Astrocyte (in vitro differentiated cells and primary cell): ENCODE data around the gene SESN3. TPM values are rescaled to one million over a fixed set of nuclear protein-coding genes. Genes with fewer than 3 reads are reported as not detected.

ENCODE experiments used
- DNase-seq: peaks from one replicate; pipeline ENCODE4 v3.0.0-alpha.2; 2010; ENCODE audit warnings: low read depth
- FAIRE-seq: peaks from 2 replicates; lab custom pipeline; 2011; peaks lifted over from hg19 to GRCh38; lab: Jason Lieb, UNC
- H2AFZ ChIP-seq: 2 replicates; pipeline ENCODE4 v1.6.0; 2012; ENCODE audit warnings: low read depth, low read length, inconsistent platforms
- H3K27ac ChIP-seq: 2 replicates; pipeline ENCODE4 v1.5.1; 2011; ENCODE audit warnings: low read depth, low read length, inconsistent platforms
- H3K27me3 ChIP-seq: 2 replicates; pipeline ENCODE4 v1.6.0; 2011; ENCODE audit warnings: low read length, inconsistent platforms; ENCODE audit not compliant: insufficient read depth
- H3K36me3 ChIP-seq: 2 replicates; pipeline ENCODE4 v1.5.1; 2011; ENCODE audit warnings: low read length, inconsistent platforms; ENCODE audit not compliant: insufficient read depth
- H3K4me1 ChIP-seq: 2 replicates; pipeline ENCODE4 v1.5.1; 2011; ENCODE audit warnings: low read length, inconsistent platforms; ENCODE audit not compliant: insufficient read depth
- H3K4me2 ChIP-seq: 2 replicates; pipeline ENCODE4 v1.6.0; 2012; ENCODE audit warnings: low read length, inconsistent platforms
- H3K4me3 ChIP-seq: 2 replicates; pipeline ENCODE4 v1.5.1; 2011; ENCODE audit warnings: low read depth, mild to moderate bottlenecking, low read length, inconsistent platforms; ENCODE audit not compliant: insufficient read depth
- H3K79me2 ChIP-seq: 2 replicates; pipeline ENCODE4 v1.6.0; 2012; ENCODE audit warnings: mild to moderate bottlenecking, low read length, inconsistent platforms; ENCODE audit not compliant: insufficient read depth
- H3K9ac ChIP-seq: 2 replicates; pipeline ENCODE4 v1.6.0; 2012; ENCODE audit warnings: mild to moderate bottlenecking, low read length, inconsistent platforms
- H3K9me3 ChIP-seq: 2 replicates; pipeline ENCODE4 v1.5.1; 2012; ENCODE audit warnings: low read depth, mild to moderate bottlenecking, low read length, inconsistent platforms; ENCODE audit not compliant: insufficient read depth
- H4K20me1 ChIP-seq: 2 replicates; pipeline ENCODE4 v1.6.0; 2012; ENCODE audit warnings: low read length, inconsistent platforms; ENCODE audit not compliant: insufficient read depth
- H3K27ac Mint-ChIP-seq: one replicate; pipeline ENCODE4 v1.8.0; 2021; ENCODE audit warnings: mild to moderate bottlenecking, mixed read lengths; ENCODE audit not compliant: unreplicated experiment
- H3K27me3 Mint-ChIP-seq: one replicate; pipeline ENCODE4 v1.8.0; 2021; ENCODE audit warnings: low read depth, mixed read lengths; ENCODE audit not compliant: unreplicated experiment
- H3K36me3 Mint-ChIP-seq: one replicate; pipeline ENCODE4 v1.8.0; 2021; ENCODE audit warnings: low read depth, mixed read lengths; ENCODE audit not compliant: unreplicated experiment
- H3K4me1 Mint-ChIP-seq: one replicate; pipeline ENCODE4 v1.8.0; 2021; ENCODE audit warnings: low read depth, mixed read lengths; ENCODE audit not compliant: unreplicated experiment
- H3K4me3 Mint-ChIP-seq: one replicate; pipeline ENCODE4 v1.8.0; 2021; ENCODE audit warnings: mild to moderate bottlenecking, moderate library complexity, mixed read lengths; ENCODE audit not compliant: unreplicated experiment
- H3K9me3 Mint-ChIP-seq: one replicate; pipeline ENCODE4 v1.8.0; 2021; ENCODE audit warnings: mild to moderate bottlenecking, mixed read lengths; ENCODE audit not compliant: unreplicated experiment
- EZH2 ChIP-seq: IDR thresholded peaks from 2 replicates; pipeline ENCODE4 v1.6.1; 2012; ENCODE audit warnings: mild to moderate bottlenecking, low read length, inconsistent platforms; ENCODE audit not compliant: insufficient read depth
- total RNA-seq: library from RNA; stranded (reverse); gene quantifications from 2 replicates; pipeline ENCODE4 v1.2.1, GENCODE V29; 2021
- TF ChIP-seq, protein P1 (sequence below): IDR thresholded peaks from 2 replicates; pipeline ENCODE4 v1.5.1; 2011; ENCODE audit warnings: low read depth, mild to moderate bottlenecking, inconsistent platforms, low read length, moderate library complexity; ENCODE audit not compliant: insufficient read depth

The SESN3 gene
- total RNA-seq, 1 donor from 2014 or later: 98.1 TPM

- Histone ChIP-seq H3K36me3 (no peaks in the 10 kb centered on the region), H3K9me3 (no peaks in the 10 kb centered on the region), H3K4me3 (no peak overlapping the region), H4K20me1 (no peaks in the 10 kb centered on the region), H2AFZ (no peak overlapping the region), H3K27ac (no peak overlapping the region), H3K4me2 (no peak overlapping the region), H3K79me2 (no peaks in the 10 kb centered on the region), H3K9ac (no peak overlapping the region), H3K4me1 (peaks cover 4% of the 10 kb centered on the region), H3K27me3 (no peaks in the 10 kb centered on the region)
- peak overlapping the region; percentile 34 for H3K27ac Mint-ChIP-seq
- FAIRE-seq (no peak), DNase-seq (no peak)
- H3K27me3 Mint-ChIP-seq: no peaks in the 10 kb centered on the region
- H3K4me3 Mint-ChIP-seq: no peak overlapping the region
- peaks cover 37% of the 10 kb centered on the region for H3K4me1 Mint-ChIP-seq
- H3K9me3 Mint-ChIP-seq: no peaks in the 10 kb centered on the region
- TF ChIP-seq EZH2: no peak
- TF ChIP-seq, protein P1, sequence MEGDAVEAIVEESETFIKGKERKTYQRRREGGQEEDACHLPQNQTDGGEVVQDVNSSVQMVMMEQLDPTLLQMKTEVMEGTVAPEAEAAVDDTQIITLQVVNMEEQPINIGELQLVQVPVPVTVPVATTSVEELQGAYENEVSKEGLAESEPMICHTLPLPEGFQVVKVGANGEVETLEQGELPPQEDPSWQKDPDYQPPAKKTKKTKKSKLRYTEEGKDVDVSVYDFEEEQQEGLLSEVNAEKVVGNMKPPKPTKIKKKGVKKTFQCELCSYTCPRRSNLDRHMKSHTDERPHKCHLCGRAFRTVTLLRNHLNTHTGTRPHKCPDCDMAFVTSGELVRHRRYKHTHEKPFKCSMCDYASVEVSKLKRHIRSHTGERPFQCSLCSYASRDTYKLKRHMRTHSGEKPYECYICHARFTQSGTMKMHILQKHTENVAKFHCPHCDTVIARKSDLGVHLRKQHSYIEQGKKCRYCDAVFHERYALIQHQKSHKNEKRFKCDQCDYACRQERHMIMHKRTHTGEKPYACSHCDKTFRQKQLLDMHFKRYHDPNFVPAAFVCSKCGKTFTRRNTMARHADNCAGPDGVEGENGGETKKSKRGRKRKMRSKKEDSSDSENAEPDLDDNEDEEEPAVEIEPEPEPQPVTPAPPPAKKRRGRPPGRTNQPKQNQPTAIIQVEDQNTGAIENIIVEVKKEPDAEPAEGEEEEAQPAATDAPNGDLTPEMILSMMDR: no peak
- H3K36me3 Mint-ChIP-seq: no peaks in the 10 kb centered on the region
These were observed 17.9 kb upstream of the SESN3 start for GRCh38 chr11:95248666-95249467.

- Histone ChIP-seq H4K20me1 (no peaks in the 10 kb centered on the region), H2AFZ (no peak overlapping the region), H3K27me3 (no peaks in the 10 kb centered on the region), H3K9me3 (no peaks in the 10 kb centered on the region), H3K4me2 (no peak overlapping the region), H3K4me1 (peaks cover 4% of the 10 kb centered on the region), H3K27ac (no peak overlapping the region), H3K4me3 (no peak overlapping the region), H3K9ac (no peak overlapping the region), H3K36me3 (no peaks in the 10 kb centered on the region), H3K79me2 (no peaks in the 10 kb centered on the region)
- no peak for FAIRE-seq
- DNase-seq: no peak
- TF ChIP-seq, protein P1: no peak
- no peak for TF ChIP-seq EZH2
- Mint-ChIP-seq H3K36me3 (no peaks in the 10 kb centered on the region), H3K9me3 (no peaks in the 10 kb centered on the region), H3K27me3 (no peaks in the 10 kb centered on the region), H3K4me3 (no peak overlapping the region), H3K4me1 (peaks cover 33% of the 10 kb centered on the region), H3K27ac (no peak overlapping the region)
These were observed 16.9 kb upstream of the SESN3 start for GRCh38 chr11:95247883-95248282.

GRCh38 chr11:95247127-95247684, 16.2 kb upstream of the SESN3 start:
- Mint-ChIP-seq H3K9me3 (no peaks in the 10 kb centered on the region), H3K4me3 (no peak overlapping the region), H3K27me3 (no peaks in the 10 kb centered on the region), H3K27ac (no peak overlapping the region), H3K4me1 (peaks cover 33% of the 10 kb centered on the region), H3K36me3 (no peaks in the 10 kb centered on the region)
- Histone ChIP-seq H3K27me3 (no peaks in the 10 kb centered on the region), H4K20me1 (no peaks in the 10 kb centered on the region), H3K4me2 (no peak overlapping the region), H3K27ac (no peak overlapping the region), H3K4me1 (no peaks in the 10 kb centered on the region), H3K9me3 (no peaks in the 10 kb centered on the region), H3K79me2 (no peaks in the 10 kb centered on the region), H3K9ac (no peak overlapping the region), H3K36me3 (no peaks in the 10 kb centered on the region), H3K4me3 (no peak overlapping the region), H2AFZ (no peak overlapping the region)
- no peak for TF ChIP-seq EZH2
- TF ChIP-seq, protein P1: no peak
- DNase-seq: no peak
- FAIRE-seq: no peak
